GM18951 (cell line): ENCODE results near the gene HHEX.

ENCODE experiments used
- POLR2A ChIP-seq: IDR thresholded peaks from 4 replicates; pipeline ENCODE4 v1.6.1; 2011; ENCODE audit warnings: mild to moderate bottlenecking; ENCODE audit not compliant: insufficient read length, insufficient read depth; ENCODE audit errors: extremely low read depth
- in situ Hi-C: fragments of 300-500 bp; cut with MboI; formaldehyde crosslinking; loops from one replicate; pipeline ENCODE4 v1.12.0; 2022; ENCODE audit warnings: low sequenced_read_pairs, mixed read lengths, inconsistent platforms; ENCODE audit not compliant: unreplicated experiment

The HHEX gene

GRCh38 chr10:92697663-92698511, 8.1 kb downstream of the HHEX start:
- TF ChIP-seq POLR2A, result no peak
- in situ Hi-C loops, result no loop called here

DNA sequence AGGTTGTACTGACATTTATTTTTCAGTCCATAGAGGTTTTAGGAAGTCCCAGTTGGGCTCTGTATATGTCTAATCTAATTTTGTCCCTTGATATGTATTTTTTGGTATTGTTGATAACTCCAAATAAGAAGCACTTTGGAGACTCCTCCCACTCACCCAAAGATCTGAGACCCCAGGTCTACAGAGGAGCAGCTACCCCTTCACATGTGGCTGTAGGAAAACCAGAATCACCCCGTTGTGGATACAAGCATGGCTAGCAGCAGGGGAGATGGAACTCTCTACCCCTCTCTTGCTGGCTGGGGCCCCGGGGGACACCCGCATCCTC, 9.4 kb downstream of the HHEX start:
- in situ Hi-C loops, result no loop called here
- no peak for TF ChIP-seq POLR2A

- TF ChIP-seq POLR2A, result no peak
- in situ Hi-C loops, result no loop called here
Observed at GRCh38 chr10:92699518-92700381, 10.0 kb downstream of the HHEX start.

DNA sequence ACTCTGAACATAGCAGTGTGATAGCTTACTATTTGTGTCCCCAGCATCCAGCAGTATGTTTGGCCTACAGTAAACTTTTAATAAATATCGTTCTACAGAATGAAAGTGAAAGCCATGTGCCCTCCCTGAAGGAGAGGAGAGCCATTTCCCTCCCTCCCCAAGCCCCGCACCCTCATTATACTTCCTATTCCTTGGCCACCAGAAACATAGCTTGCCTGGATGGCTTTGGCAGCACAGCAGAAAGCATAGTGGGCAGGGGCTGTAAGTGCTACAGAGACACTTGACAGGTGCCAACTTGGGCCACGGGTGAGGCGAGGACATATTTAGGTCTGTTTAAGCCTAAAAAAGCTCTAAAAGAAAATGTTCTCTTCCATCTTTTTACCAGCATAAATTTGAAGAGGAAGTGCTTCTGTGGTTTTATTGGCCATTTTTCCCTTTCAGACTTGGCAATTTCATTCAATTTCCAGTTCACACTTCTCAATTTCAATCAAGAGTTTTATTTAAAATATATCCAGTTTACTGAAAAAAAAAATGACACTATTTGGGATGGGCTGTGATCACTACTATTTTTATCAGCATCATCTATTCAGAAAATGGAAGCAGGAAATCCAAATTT, 12.7 kb downstream of the HHEX start:
- in situ Hi-C loops, result no loop called here
- TF ChIP-seq POLR2A, result no peak

- TF ChIP-seq POLR2A, result no peak
- in situ Hi-C loops, result no loop called here
Observed at GRCh38 chr10:92712016-92712889, 22.5 kb downstream of the HHEX start.

DNA sequence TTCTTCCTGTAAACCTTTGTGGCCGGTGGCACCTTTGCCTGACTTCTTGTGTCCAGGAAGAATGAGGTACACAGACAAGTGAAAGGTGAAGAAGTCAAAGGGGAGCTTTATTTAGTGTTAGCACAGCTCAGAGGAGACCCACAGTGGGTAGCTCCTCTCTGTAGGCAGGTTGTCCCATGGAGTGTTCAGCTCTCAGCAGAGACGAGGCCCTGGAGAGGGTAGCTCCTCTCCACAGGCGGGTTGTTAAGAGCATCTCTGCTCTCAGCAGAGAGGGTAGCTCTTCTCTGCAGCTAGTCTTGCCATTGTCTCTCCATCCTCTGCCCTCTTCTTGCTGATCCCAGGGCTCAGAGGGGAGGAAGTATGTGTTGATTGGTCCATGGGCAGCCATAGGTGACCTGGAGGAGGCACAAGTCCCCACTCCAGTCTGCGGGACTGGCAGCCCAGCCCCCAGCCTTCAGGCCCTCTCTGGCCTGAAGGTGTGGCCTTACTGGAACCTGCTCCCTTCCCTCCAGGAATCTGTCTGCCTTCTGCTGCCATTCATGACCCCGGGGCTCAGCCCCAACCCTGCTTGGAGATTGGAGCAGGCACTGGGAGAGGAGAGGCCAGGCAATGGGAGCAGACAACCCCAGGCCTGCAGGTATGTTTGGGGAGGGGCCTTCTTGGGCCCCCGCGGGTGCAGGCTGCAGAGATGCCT, 24.5 kb downstream of the HHEX start:
- in situ Hi-C loops, result no loop called here
- TF ChIP-seq POLR2A, result no peak

- in situ Hi-C loops, result no loop called here
- no peak for TF ChIP-seq POLR2A
Observed at GRCh38 chr10:92714872-92715271, 25.1 kb downstream of the HHEX start.

GRCh38 chr10:92719991-92720830, 30.5 kb downstream of the HHEX start:
- no peak for TF ChIP-seq POLR2A
- in situ Hi-C loops, result no loop called here

- TF ChIP-seq POLR2A, result no peak
- in situ Hi-C loops, result no loop called here
Observed at GRCh38 chr10:92720831-92721165, 31.0 kb downstream of the HHEX start.

DNA sequence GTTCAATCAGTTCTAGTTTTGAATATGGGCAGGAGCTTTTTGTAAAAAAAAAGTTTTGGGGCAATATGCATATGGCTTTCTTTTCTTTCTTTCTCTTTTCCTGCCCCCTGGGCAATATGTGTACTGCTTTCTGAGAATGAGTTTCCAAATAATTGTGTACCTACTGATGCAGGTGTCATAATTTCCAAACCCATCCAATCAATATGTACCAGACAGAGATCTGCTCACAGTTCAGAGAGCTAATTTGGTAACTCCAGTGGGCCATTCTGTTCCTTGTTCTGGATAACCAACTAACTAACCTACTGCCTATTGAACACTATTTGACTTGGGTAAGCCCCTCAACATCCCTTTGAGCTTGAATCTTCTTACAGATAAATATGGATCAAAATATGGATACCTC, 32.6 kb downstream of the HHEX start:
- no peak for TF ChIP-seq POLR2A
- in situ Hi-C loops, result no loop called here

- TF ChIP-seq POLR2A, result no peak
- in situ Hi-C loops, result no loop called here
Observed at GRCh38 chr10:92727141-92727540, 37.4 kb downstream of the HHEX start.
